ENCODE results near the gene CAPN2.
"Not testable (repeated sequence)": the region's sequence is repeated elsewhere in the genome, so short reads cannot be mapped to it uniquely, and the experiment has no call there.

CAPN2 gene

GRCh38 chr1:223737342-223737741 lies 25.0 kb downstream of the CAPN2 start:
- H3K9me3 ChIP-seq (ENCODE audit: insufficient read depth, low read length) = no peaks in the 10 kb centered on the region
- peaks cover 12% of the 10 kb centered on the region for H3K27me3 ChIP-seq (ENCODE audit: insufficient read depth, insufficient read length)
- DNase-seq (ENCODE audit: low read depth, low spot score) = no peak
- H3K36me3 ChIP-seq (ENCODE audit: insufficient read depth, insufficient read length, low read length) = peaks cover 61% of the 10 kb centered on the region
- no peak overlapping the region for H3K9ac ChIP-seq (ENCODE audit: insufficient read length, low read depth)
- TF ChIP-seq YY1 (IDR thresholded peaks at IDR 0.05; ENCODE audit: insufficient read depth, insufficient read length) (no peak), ZNF274 (IDR thresholded peaks at IDR 0.05; ENCODE audit: low read depth, low read length) (no peak), SUZ12 (IDR thresholded peaks at IDR 0.05; ENCODE audit: extremely low read depth, insufficient read depth, insufficient read length) (no peak)
- peaks cover 27% of the 10 kb centered on the region for H3K4me1 ChIP-seq (ENCODE audit: insufficient read depth, insufficient read length)
- H3K4me3 ChIP-seq (ENCODE audit: insufficient read length, low read depth) = no peak overlapping the region

- no peak overlapping the region for H3K4me3 ChIP-seq (ENCODE audit: insufficient read length, low read depth)
- H3K9ac ChIP-seq (ENCODE audit: insufficient read length, low read depth) = peak overlapping the region; percentile 17
- no peaks in the 10 kb centered on the region for H3K9me3 ChIP-seq (ENCODE audit: insufficient read depth, low read length)
- no peak for DNase-seq (ENCODE audit: low read depth, low spot score)
- TF ChIP-seq ZNF274 (IDR thresholded peaks at IDR 0.05; ENCODE audit: low read depth, low read length) (no peak), YY1 (IDR thresholded peaks at IDR 0.05; ENCODE audit: insufficient read depth, insufficient read length) (no peak), SUZ12 (IDR thresholded peaks at IDR 0.05; ENCODE audit: extremely low read depth, insufficient read depth, insufficient read length) (no peak)
- H3K27me3 ChIP-seq (ENCODE audit: insufficient read depth, insufficient read length) = peaks cover 3% of the 10 kb centered on the region
- peaks cover 24% of the 10 kb centered on the region for H3K4me1 ChIP-seq (ENCODE audit: insufficient read depth, insufficient read length)
- H3K36me3 ChIP-seq (ENCODE audit: insufficient read depth, insufficient read length, low read length) = peaks cover 62% of the 10 kb centered on the region
Measured at GRCh38 chr1:223738465-223739365, 26.4 kb downstream of the CAPN2 start.

DNA sequence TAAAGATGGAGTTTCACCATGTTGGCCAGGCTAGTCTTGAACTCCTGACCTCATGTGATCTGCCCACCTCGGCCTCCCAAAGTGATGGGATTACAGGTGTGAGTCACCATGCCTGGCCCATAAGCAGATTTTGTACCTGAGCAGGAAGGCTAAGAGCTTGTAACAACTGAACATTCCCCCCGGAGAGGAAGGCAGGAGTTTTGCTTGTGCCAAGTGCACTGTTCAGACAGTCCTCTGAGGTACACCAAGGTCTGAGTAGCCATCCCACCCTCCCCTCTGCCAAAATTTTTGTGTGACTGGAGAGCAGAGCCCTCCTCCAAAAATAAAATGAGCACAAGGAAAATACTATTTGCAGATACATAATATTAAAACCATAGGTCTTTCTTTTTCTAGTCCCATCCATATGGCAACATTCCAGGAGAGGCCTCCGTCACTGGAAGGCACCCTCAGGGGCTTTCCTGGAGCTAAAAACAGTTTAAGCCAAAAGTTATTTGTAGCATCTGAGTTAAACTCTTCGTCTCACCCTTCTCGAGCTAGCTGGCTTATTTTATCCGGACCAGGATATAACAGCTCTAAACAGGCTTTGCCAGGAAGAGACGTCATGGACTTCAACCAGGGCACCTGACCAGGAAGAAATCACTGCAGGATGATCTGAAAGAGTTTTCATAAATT lies 27.2 kb downstream of the CAPN2 start:
- Histone ChIP-seq H3K27me3 (ENCODE audit: insufficient read depth, insufficient read length) (peaks cover 3% of the 10 kb centered on the region), H3K9ac (ENCODE audit: insufficient read length, low read depth) (no peak overlapping the region), H3K36me3 (ENCODE audit: insufficient read depth, insufficient read length, low read length) (peaks cover 66% of the 10 kb centered on the region), H3K9me3 (ENCODE audit: insufficient read depth, low read length) (no peaks in the 10 kb centered on the region), H3K4me3 (ENCODE audit: insufficient read length, low read depth) (no peak overlapping the region), H3K4me1 (ENCODE audit: insufficient read depth, insufficient read length) (peaks cover 16% of the 10 kb centered on the region)
- DNase-seq (ENCODE audit: low read depth, low spot score) = no peak
- TF ChIP-seq SUZ12 (IDR thresholded peaks at IDR 0.05; ENCODE audit: extremely low read depth, insufficient read depth, insufficient read length) = no peak

GRCh38 chr1:223740038-223740736 lies 27.8 kb downstream of the CAPN2 start:
- H3K27me3 ChIP-seq (ENCODE audit: insufficient read depth, insufficient read length); DNase-seq (ENCODE audit: low read depth, low spot score); H3K9me3 ChIP-seq (ENCODE audit: insufficient read depth, low read length); H3K9ac ChIP-seq (ENCODE audit: insufficient read length, low read depth); H3K4me3 ChIP-seq (ENCODE audit: insufficient read length, low read depth): not testable (repeated sequence)
- Histone ChIP-seq H3K4me1 (ENCODE audit: insufficient read depth, insufficient read length) (peaks cover 16% of the 10 kb centered on the region), H3K36me3 (ENCODE audit: insufficient read depth, insufficient read length, low read length) (peaks cover 67% of the 10 kb centered on the region)

- TF ChIP-seq YY1 (IDR thresholded peaks at IDR 0.05; ENCODE audit: insufficient read depth, insufficient read length) (no peak), ZNF274 (IDR thresholded peaks at IDR 0.05; ENCODE audit: low read depth, low read length) (no peak), SUZ12 (IDR thresholded peaks at IDR 0.05; ENCODE audit: extremely low read depth, insufficient read depth, insufficient read length) (no peak)
- H3K27me3 ChIP-seq (ENCODE audit: insufficient read depth, insufficient read length) = no peaks in the 10 kb centered on the region
- H3K4me1 ChIP-seq (ENCODE audit: insufficient read depth, insufficient read length) = peaks cover 16% of the 10 kb centered on the region
- H3K9me3 ChIP-seq (ENCODE audit: insufficient read depth, low read length) = no peaks in the 10 kb centered on the region
- H3K36me3 ChIP-seq (ENCODE audit: insufficient read depth, insufficient read length, low read length) = peaks cover 70% of the 10 kb centered on the region
- no peak overlapping the region for H3K4me3 ChIP-seq (ENCODE audit: insufficient read length, low read depth)
- no peak overlapping the region for H3K9ac ChIP-seq (ENCODE audit: insufficient read length, low read depth)
- DNase-seq (ENCODE audit: low read depth, low spot score) = no peak
Measured at GRCh38 chr1:223741861-223742260, 29.5 kb downstream of the CAPN2 start.

GRCh38 chr1:223742856-223743517 lies 30.6 kb downstream of the CAPN2 start:
- no peak for TF ChIP-seq YY1 (IDR thresholded peaks at IDR 0.05; ENCODE audit: insufficient read depth, insufficient read length)
- TF ChIP-seq ZNF274 (IDR thresholded peaks at IDR 0.05; ENCODE audit: low read depth, low read length) = no peak
- no peak for TF ChIP-seq SUZ12 (IDR thresholded peaks at IDR 0.05; ENCODE audit: extremely low read depth, insufficient read depth, insufficient read length)
- Histone ChIP-seq H3K9ac (ENCODE audit: insufficient read length, low read depth) (no peak overlapping the region), H3K4me1 (ENCODE audit: insufficient read depth, insufficient read length) (peaks cover 11% of the 10 kb centered on the region), H3K9me3 (ENCODE audit: insufficient read depth, low read length) (no peaks in the 10 kb centered on the region), H3K27me3 (ENCODE audit: insufficient read depth, insufficient read length) (peaks cover 3% of the 10 kb centered on the region), H3K36me3 (ENCODE audit: insufficient read depth, insufficient read length, low read length) (peaks cover 81% of the 10 kb centered on the region), H3K4me3 (ENCODE audit: insufficient read length, low read depth) (no peak overlapping the region)
- DNase-seq (ENCODE audit: low read depth, low spot score) = no peak

DNA sequence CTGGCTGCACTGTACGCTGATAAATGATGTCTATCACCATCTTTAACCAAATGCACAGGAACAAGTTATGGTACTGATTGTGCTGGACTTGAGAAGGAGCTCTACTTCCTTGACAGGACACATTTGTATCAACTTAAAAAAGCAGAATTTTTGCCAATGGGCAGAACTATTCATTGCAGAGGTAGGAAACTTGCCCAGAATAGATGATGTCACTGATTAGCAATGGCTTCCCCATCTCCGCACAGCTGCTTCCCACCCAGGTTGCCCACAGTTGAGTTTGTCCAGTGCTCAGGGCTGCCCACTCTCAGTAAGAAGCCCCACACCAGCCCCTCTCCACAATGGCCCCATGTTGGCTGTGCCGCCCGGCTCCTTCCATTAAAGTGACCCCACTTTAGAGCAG lies 33.4 kb downstream of the CAPN2 start:
- Histone ChIP-seq H3K4me3 (ENCODE audit: insufficient read length, low read depth) (no peak overlapping the region), H3K9me3 (ENCODE audit: insufficient read depth, low read length) (no peaks in the 10 kb centered on the region), H3K9ac (ENCODE audit: insufficient read length, low read depth) (no peak overlapping the region), H3K4me1 (ENCODE audit: insufficient read depth, insufficient read length) (peaks cover 5% of the 10 kb centered on the region), H3K27me3 (ENCODE audit: insufficient read depth, insufficient read length) (peaks cover 7% of the 10 kb centered on the region), H3K36me3 (ENCODE audit: insufficient read depth, insufficient read length, low read length) (peaks cover 85% of the 10 kb centered on the region)
- DNase-seq (ENCODE audit: low read depth, low spot score) = no peak
- TF ChIP-seq ZNF274 (IDR thresholded peaks at IDR 0.05; ENCODE audit: low read depth, low read length) = no peak
- TF ChIP-seq SUZ12 (IDR thresholded peaks at IDR 0.05; ENCODE audit: extremely low read depth, insufficient read depth, insufficient read length) = no peak
- TF ChIP-seq YY1 (IDR thresholded peaks at IDR 0.05; ENCODE audit: insufficient read depth, insufficient read length) = no peak

Measured in NT2/D1 (cell line).